ENCODE measurements around the gene CASP4.
"Not testable (repeated sequence)": the region's sequence is repeated elsewhere in the genome, so short reads cannot be mapped to it uniquely, and the experiment has no call there.

The CASP4 gene

GRCh38 chr11:104968355-104968855 is at the start of gene CASP4:
CASP4 (minus strand) TSS chr11:104968574; CDS start chr11:104968525, 49 bp downstream.
- DNase-seq (ENCODE audit: low read depth, low spot score): no peak

GRCh38 chr11:105007463-105007862 is 39.1 kb upstream of the CASP4 start:
- DNase-seq (ENCODE audit: low read depth, low spot score): no peak

DNA sequence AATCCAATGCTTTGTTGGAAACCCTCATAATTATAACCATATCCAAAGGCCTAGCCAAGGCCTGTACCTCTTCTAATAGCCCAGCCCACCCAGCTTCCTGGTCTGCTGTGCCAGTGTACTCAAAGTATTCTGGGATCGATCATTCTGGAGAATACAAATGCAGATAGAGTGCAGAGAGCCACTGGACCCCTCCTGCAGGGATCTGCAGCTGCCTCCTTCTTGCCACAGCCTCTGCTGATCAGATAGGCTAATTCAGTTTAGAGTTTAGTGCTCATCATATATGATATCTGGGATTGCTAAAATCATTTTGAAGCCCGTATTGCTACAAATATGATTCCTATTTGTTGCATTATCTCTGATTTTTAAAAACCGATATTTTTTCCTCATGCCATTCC is 37.1 kb upstream of the CASP4 start:
- DNase-seq (ENCODE audit: low read depth, low spot score): no peak

GRCh38 chr11:105004021-105004420 is 35.6 kb upstream of the CASP4 start:
- DNase-seq (ENCODE audit: low read depth, low spot score): no peak

DNA sequence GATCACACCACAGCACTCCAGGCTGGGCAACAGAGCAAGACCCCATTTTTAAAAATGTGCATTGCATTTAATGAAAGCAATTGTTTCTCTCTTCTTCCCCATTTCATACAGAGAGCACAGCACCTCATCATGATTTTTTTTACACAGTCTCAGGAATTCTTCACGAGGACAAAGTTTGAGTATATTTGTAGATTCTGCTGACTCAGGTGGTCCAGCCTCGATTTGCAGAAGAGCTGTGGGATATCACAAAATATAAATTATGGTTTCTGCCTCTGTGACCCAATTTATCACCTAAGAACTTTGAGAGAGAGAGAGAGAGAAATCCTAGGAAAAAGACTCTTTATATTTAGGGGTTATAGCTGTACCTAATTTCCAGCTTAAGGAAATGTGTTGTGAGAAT is 34.8 kb upstream of the CASP4 start:
- DNase-seq (ENCODE audit: low read depth, low spot score): no peak

- peak; percentile 5 for DNase-seq (ENCODE audit: low read depth, low spot score)
Measured at GRCh38 chr11:105000797-105001196, 32.4 kb upstream of the CASP4 start.

GRCh38 chr11:105000167-105000566 is 31.8 kb upstream of the CASP4 start:
- DNase-seq (ENCODE audit: low read depth, low spot score): no peak

DNA sequence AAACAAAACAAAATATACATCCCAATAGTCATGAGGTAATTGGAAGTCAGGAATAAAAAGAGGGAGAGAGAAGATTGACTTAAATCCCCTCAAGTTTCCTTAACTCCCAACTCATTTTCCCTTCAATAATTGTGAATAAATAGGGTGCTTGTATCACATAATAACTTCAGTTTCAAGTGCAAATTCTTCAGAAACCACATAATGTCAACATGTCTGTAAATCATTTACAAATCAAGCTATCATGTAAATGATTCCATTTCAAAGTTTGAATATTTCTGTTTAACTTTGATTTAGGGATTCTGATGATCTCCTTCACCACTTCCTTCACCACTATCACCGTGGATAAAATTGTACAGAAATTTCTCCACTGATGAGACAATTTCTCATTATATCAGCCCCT is 31.3 kb upstream of the CASP4 start:
- no peak for DNase-seq (ENCODE audit: low read depth, low spot score)

GRCh38 chr11:104997288-104997687 is 28.9 kb upstream of the CASP4 start:
- DNase-seq (ENCODE audit: low read depth, low spot score): no peak

- no peak for DNase-seq (ENCODE audit: low read depth, low spot score)
Measured at GRCh38 chr11:104995001-104995408, 26.6 kb upstream of the CASP4 start.

GRCh38 chr11:104992781-104993180 is 24.4 kb upstream of the CASP4 start:
- DNase-seq (ENCODE audit: low read depth, low spot score): no peak

DNA sequence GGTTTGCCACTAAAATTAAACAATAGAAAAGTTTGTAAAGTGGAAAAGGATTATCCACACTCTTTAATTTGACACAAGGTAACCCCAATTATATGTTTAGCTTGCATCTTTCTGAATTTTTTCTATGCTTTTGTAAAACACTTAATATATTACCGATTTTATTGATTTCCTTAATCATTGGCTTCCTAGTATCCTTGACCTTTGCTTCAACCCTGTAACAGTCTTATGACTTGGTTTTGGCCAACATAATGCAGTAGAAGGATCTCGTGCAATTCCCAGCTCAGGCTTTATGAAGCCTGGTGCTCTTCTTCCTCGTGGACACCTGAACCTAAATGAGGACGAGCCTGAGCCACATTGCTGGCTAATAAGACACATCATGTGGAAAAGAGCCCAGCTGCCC is 23.6 kb upstream of the CASP4 start:
- DNase-seq (ENCODE audit: low read depth, low spot score): no peak

- DNase-seq (ENCODE audit: low read depth, low spot score): no peak
Measured at GRCh38 chr11:104984808-104985207, 16.4 kb upstream of the CASP4 start.

- no peak for DNase-seq (ENCODE audit: low read depth, low spot score)
Measured at GRCh38 chr11:104979839-104980238, 11.5 kb upstream of the CASP4 start.

- DNase-seq (ENCODE audit: low read depth, low spot score): no peak
Measured at GRCh38 chr11:104973616-104974015, 5.2 kb upstream of the CASP4 start.

DNA sequence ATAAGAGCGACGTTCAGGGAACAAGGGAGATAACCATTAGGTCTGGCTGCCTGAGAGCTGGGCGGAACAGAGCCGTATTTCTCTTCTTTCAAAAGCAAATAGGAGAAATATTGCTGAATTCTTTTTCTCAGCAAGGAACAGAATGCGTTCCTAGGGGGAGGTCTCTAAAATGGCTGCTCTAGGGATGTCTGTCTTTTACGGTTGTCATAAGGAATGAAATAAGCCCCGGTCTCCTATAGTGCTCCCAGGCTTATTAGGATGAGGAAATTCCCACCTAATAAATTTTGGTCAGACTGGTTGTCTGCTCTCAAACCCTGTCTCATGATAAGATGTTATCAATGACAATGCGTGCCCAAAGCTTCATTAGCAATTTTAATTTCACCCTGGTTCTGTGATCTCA is 4.5 kb upstream of the CASP4 start:
- DNase-seq (ENCODE audit: low read depth, low spot score): not testable (repeated sequence)

- no peak for DNase-seq (ENCODE audit: low read depth, low spot score)
Measured at GRCh38 chr11:104970756-104971155, 2.4 kb upstream of the CASP4 start.

GRCh38 chr11:104968856-104969776 is 742 bp upstream of the CASP4 start:
- peak; percentile 20 for DNase-seq (ENCODE audit: low read depth, low spot score)

DNA sequence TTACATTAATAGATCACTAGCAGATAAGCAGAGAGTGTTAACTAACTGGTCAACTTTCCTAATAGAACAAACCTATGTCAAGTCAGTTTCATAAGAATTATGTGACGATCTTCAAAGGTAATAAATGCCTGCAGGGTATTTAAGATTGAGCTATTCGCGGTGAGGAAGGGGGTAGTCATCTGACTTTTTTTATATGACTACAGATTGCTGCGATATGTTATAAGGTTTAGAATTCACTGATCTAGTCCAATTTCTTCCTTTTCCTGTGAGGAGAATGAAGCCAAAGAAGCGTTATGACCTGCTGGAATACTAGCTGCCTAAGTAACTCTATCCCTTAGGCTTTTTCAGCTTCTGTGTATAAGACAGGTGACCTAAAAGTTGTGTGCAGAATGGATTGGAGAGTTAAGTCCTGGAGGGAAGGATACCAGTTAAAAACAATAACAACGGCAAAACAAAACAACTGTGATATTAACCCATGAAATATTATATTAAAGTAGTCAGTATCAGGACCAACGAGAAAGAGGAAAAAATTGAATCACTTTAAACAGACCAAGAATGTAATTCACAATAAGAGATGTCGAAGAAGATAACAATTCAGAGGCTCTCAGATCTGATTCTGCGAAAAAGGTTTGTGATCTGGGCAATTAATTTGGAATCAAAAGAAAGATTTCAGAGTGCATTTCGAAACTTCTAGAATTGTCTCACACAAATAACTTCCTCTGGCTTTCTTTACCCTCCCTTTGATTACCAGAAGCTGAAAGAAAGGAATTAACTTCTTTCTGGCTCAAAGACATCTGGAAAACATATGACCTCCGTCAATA is 630 bp downstream of the CASP4 start:
- no peak for DNase-seq (ENCODE audit: low read depth, low spot score)

- DNase-seq (ENCODE audit: low read depth, low spot score): no peak
Measured at GRCh38 chr11:104965735-104966134, 2.6 kb downstream of the CASP4 start.

DNA sequence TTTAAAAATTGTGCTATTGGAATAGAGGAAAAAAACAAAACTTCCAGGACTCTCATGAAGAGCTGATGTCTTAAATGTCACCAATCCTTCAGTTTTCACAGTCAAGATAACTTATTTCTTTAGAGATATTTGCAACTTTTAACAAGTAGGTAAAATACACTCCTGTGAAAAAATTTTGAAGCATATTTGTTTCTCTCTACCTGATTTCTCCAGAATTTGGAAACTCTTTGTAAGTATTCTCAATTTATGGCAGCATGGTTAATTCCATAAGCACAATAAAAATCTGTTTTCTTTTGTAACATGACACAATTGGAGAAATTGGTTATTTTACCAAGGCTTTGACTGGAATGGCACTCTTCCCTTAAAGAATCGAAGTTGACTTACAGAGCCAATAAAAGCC is 4.1 kb downstream of the CASP4 start:
- DNase-seq (ENCODE audit: low read depth, low spot score): no peak

GRCh38 chr11:104962852-104963251 is 5.5 kb downstream of the CASP4 start:
- DNase-seq (ENCODE audit: low read depth, low spot score): no peak
